Upper lobe of left lung (tissue), 6 donors: Measurements from ENCODE around the gene SPSB2. TPM values are rescaled to one million over a fixed set of nuclear protein-coding genes. Genes with fewer than 3 reads are reported as not detected.
"Not testable (repeated sequence)": the region's sequence is repeated elsewhere in the genome, so short reads cannot be mapped to it uniquely, and the experiment has no call there.

ENCODE experiments used
- ATAC-seq, 2 donors: fragments of 200-7000 bp; cut with Tn5 transposase; one replicate each; pipeline ENCODE4 v1.9.1; 2022; ENCODE audit warnings: mild to moderate bottlenecking in 2 of 2, moderate library complexity in 2 of 2; ENCODE audit not compliant: low FRiP score in 2 of 2
- DNase-seq, 2 donors: peaks; one replicate each; pipeline ENCODE4 v3.0.0-alpha.2; 2019 to 2020
- H3K27ac ChIP-seq, 4 donors: fragments of 200-600 bp; sonication (generic); one replicate each; pipeline ENCODE4 v1.5.1; 2016 to 2019
- H3K27me3 ChIP-seq, 4 donors: fragments of 200-600 bp; sonication (generic); one replicate each; pipeline ENCODE4 v1.5.1; 2017 to 2019
- H3K36me3 ChIP-seq, 4 donors: fragments of 200-600 bp; sonication (generic); one replicate each; pipeline ENCODE4 v1.5.1; 2016 to 2019
- H3K4me1 ChIP-seq, 4 donors: fragments of 200-600 bp; sonication (generic); one replicate each; pipeline ENCODE4 v1.5.1; 2018 to 2019
- H3K4me3 ChIP-seq, 4 donors: fragments of 200-600 bp; sonication (generic); one replicate each; pipeline ENCODE4 v1.5.1; 2017 to 2019; ENCODE audit warnings: mild to moderate bottlenecking in 2 of 4, moderate library complexity in 1 of 4
- H3K9me3 ChIP-seq, 4 donors: fragments of 200-600 bp; sonication (generic); one replicate each; pipeline ENCODE4 v1.5.1; 2018 to 2019
- CTCF ChIP-seq, 6 experiments: fragments of 450-650 bp in 4 of 6; fragments of 200-600 bp in 2 of 6; sonication (generic) in 2 of 6; IDR thresholded peaks; one replicate each; pipeline ENCODE4 v1.5.1; 2016 to 2019; ENCODE audit warnings: antibody characterized with exemption in 6 of 6
- EP300 ChIP-seq, 4 donors: sonication (generic); formaldehyde crosslinking; IDR thresholded peaks; one replicate each; pipeline ENCODE4 v1.5.1; 2017; ENCODE audit warnings: antibody characterized with exemption in 4 of 4, control low read depth in 2 of 4
- POLR2A ChIP-seq, 4 donors: fragments of 450-650 bp; IDR thresholded peaks; one replicate each; pipeline ENCODE4 v1.5.1; 2016 to 2017; ENCODE audit warnings: antibody characterized with exemption in 4 of 4, mild to moderate bottlenecking in 2 of 4
- POLR2AphosphoS5 ChIP-seq, 2 donors: sonication (generic); formaldehyde crosslinking; IDR thresholded peaks; one replicate each; pipeline ENCODE4 v1.5.1; 2017; ENCODE audit warnings: antibody characterized with exemption in 2 of 2
- WGBS, 2 donors: methylation state at CpG; one replicate each; pipeline ENCODE4 v1.1.5; 2017 to 2018; 5-methylcytosine and 5-hydroxymethylcytosine counted together
- total RNA-seq, 6 donors: library from RNA; depleted of rRNA in 4 of 6; stranded (reverse); fragments of >200 nt in 4 of 6; gene quantifications; one replicate each; pipeline versions ENCODE4 v1.1.0 to v1.2.1, GENCODE V29; 2016 to 2021
- donor health status: DM: no; HTN: no; CAD: no; lungs with moderate emphysema.
- donor health status: DM: no; HTN: yes; CAD: no; lungs with severe emphysema.

The SPSB2 gene
- total RNA-seq, 6 donors from 2014 or later = 27.7 to 63.3 (median 35.0) TPM

DNA sequence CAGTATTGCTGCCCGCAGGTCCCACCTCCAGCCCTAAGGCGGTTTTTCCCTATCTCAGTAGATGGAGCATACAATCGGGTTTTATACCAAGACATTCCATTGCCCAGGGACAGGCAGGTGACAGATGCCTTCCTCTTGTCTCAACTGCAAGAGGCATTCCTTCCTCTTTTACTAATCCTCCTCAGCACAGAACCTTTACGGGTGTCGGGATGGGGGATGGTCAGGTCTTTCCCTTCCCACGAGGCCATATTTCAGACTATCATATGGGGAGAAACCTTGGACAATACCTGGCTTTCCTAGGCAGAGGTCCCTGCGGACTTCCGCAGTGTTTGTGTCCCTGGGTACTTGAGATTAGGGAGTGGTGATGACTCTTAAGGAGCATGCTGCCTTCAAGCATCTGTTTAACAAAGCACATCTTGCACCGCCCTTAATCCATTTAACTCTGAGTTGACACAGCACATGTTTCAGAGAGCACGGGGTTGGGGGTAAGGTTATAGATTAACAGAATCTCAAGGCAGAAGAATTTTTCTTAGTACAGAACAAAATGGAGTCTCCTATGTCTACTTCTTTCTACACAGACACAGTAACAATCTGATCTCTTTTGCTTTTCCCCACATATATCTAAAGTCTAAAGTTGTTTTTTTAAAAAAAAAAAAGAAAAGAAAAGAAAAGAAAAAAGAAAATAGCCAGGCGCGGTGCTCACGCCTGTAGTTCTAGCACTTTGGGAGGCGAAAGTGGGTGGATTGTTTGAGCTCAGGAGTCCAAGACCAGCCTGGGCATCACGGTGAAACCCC, 13.3 kb upstream of the SPSB2 start:
- WGBS, 2 donors = 34 to 59% methylated on average over 11 to 13 of the region's 15 CpGs
- H3K9me3 ChIP-seq, ATAC-seq, DNase-seq, H3K4me3 ChIP-seq, H3K27me3 ChIP-seq: not testable (repeated sequence)
- peak in 1 of 4 donors; percentile 35 for TF ChIP-seq POLR2A (IDR thresholded peaks at IDR 0.05)
- Histone ChIP-seq H3K4me1 (peaks cover 4 to 25% (median 13%) of the 10 kb centered on the region in 4 donors), H3K36me3 (peaks cover 0 to 16% (median 14%) of the 10 kb centered on the region in 4 donors), H3K27ac (peak overlapping the region; percentile 71 to 76 (median 74))

DNA sequence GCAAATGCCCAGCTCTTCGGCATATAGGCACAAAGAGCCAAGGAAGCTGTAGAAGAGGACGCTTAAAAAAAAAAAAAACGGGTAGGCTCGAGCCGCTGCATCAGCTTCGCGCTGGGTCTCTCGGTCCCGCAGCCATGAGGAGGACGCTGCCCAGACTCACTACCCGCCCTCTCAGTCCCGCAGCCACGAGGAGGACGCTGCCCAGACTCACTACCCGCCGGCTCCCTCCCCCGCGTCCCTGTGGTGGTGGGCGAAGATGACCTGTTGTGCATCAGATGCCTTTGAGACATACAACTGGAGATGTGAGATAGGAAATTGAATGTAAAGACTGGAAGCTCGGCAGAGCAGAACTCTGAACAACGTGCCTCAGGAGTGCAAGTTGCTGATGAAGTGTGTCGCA, 11.4 kb upstream of the SPSB2 start:
- ATAC-seq (no peak), DNase-seq (peak in 1 of 2 donors; percentile 51)
- no peaks in the 10 kb centered on the region for H3K9me3 ChIP-seq
- no peaks in the 10 kb centered on the region for H3K27me3 ChIP-seq
- TF ChIP-seq EP300 (IDR thresholded peaks at IDR 0.05) (no peak), POLR2A (IDR thresholded peaks at IDR 0.05) (no peak), CTCF (IDR thresholded peaks at IDR 0.05) (no peak), POLR2AphosphoS5 (IDR thresholded peaks at IDR 0.05) (no peak)
- no peak overlapping the region for H3K4me3 ChIP-seq
- WGBS, 2 donors = 86% methylated on average over 22 of the region's 22 CpGs
- peaks cover 0 to 16% (median 14%) of the 10 kb centered on the region in 4 donors for H3K36me3 ChIP-seq
- no peak overlapping the region for H3K27ac ChIP-seq
- peaks cover 0 to 24% (median 7%) of the 10 kb centered on the region in 4 donors for H3K4me1 ChIP-seq

DNA sequence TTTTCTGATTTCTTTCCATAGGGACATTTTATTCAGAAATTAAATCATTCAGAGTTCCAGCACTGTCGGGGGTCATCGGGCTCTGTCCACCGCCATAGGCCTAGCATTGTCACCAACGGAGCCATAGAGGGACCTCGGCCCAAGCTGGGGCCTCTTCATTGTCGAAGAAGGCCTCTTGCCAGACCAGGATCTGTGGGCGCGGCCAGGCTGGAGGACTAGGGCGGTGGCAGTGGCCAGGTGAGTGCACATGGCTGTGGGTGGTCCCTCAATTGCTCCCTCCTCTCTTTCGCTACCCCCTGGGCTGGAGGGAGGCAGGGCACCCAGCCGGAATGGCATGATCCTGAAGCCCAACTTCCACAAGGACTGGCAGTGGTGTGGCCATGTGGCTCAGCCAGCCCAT, 10.6 kb upstream of the SPSB2 start:
- no peaks in the 10 kb centered on the region for H3K9me3 ChIP-seq
- no peaks in the 10 kb centered on the region for H3K27me3 ChIP-seq
- TF ChIP-seq CTCF (IDR thresholded peaks at IDR 0.05) = no peak
- no peak for TF ChIP-seq EP300 (IDR thresholded peaks at IDR 0.05)
- TF ChIP-seq POLR2AphosphoS5 (IDR thresholded peaks at IDR 0.05) = no peak
- no peak for TF ChIP-seq POLR2A (IDR thresholded peaks at IDR 0.05)
- peak overlapping the region in 1 of 4 donors; percentile 21 for H3K27ac ChIP-seq
- no peak overlapping the region for H3K4me3 ChIP-seq
- 80 to 86% methylated on average over 6 to 11 of the region's 11 CpGs for WGBS, 2 donors
- peaks cover 0 to 16% (median 14%) of the 10 kb centered on the region in 4 donors for H3K36me3 ChIP-seq
- peaks cover 0 to 26% (median 7%) of the 10 kb centered on the region in 4 donors for H3K4me1 ChIP-seq
- ATAC-seq (no peak), DNase-seq (peak in 1 of 2 donors; percentile 44)

GRCh38 chr12:6883252-6883651, 10.1 kb upstream of the SPSB2 start:
- no peaks in the 10 kb centered on the region for H3K27me3 ChIP-seq
- TF ChIP-seq CTCF (IDR thresholded peaks at IDR 0.05) (no peak), POLR2AphosphoS5 (IDR thresholded peaks at IDR 0.05) (no peak), EP300 (IDR thresholded peaks at IDR 0.05) (no peak), POLR2A (IDR thresholded peaks at IDR 0.05) (no peak)
- H3K36me3 ChIP-seq = peaks cover 0 to 16% (median 14%) of the 10 kb centered on the region in 4 donors
- no peak overlapping the region for H3K27ac ChIP-seq
- DNase-seq (no peak), ATAC-seq (no peak)
- H3K9me3 ChIP-seq = no peaks in the 10 kb centered on the region
- no peak overlapping the region for H3K4me3 ChIP-seq
- peaks cover 0 to 26% (median 6%) of the 10 kb centered on the region in 4 donors for H3K4me1 ChIP-seq
- WGBS, 2 donors = 95% methylated on average over 5 of the region's 5 CpGs

GRCh38 chr12:6879824-6880223, 6.7 kb upstream of the SPSB2 start:
- peaks cover 0 to 19% (median 17%) of the 10 kb centered on the region in 4 donors for H3K36me3 ChIP-seq
- not testable (repeated sequence) for ATAC-seq, H3K4me3 ChIP-seq, H3K9me3 ChIP-seq, H3K27me3 ChIP-seq
- peak in 1 of 2 donors; percentile 74 for DNase-seq
- 52 to 78% methylated on average over 11 of the region's 11 CpGs for WGBS, 2 donors
- peaks cover 0 to 13% (median under 1%) of the 10 kb centered on the region in 4 donors for H3K4me1 ChIP-seq
- peak overlapping the region; percentile 42 to 81 (median 66) for H3K27ac ChIP-seq
- TF ChIP-seq EP300 (IDR thresholded peaks at IDR 0.05) = peak in 1 of 4 donors; percentile 48

DNA sequence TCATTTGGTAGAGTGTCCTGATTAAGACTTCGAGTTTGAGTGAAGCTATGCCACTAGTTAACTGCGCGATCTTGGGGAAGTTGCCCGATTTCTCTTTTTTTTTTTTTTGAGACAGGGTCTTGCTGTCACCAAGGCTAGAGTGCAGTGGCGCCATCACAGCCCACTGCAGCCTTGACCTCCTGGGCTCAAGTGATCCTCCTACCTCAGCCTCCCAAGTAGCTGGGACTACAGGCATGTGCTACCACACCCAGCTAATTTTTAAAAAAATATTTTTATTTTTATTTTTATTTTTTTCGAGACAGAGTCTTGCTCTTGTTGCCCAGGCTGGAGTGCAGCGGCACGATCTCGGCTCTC, 889 bp upstream of the SPSB2 start:
- not testable (repeated sequence) for H3K27me3 ChIP-seq, ATAC-seq, DNase-seq, H3K9me3 ChIP-seq
- peaks cover 33 to 51% (median 40%) of the 10 kb centered on the region in 4 donors for H3K4me1 ChIP-seq
- H3K36me3 ChIP-seq = peaks cover 3 to 24% (median 20%) of the 10 kb centered on the region in 4 donors
- H3K4me3 ChIP-seq = peak overlapping the region in 3 of 4 donors; percentile 71 to 90 (median 78)
- peak overlapping the region; percentile 83 to 93 (median 92) for H3K27ac ChIP-seq
- WGBS, 2 donors = 42 to 43% methylated on average over 9 of the region's 9 CpGs
